Measurements from ENCODE around the gene TSHZ1. TPM values are rescaled to one million over a fixed set of nuclear protein-coding genes. Genes with fewer than 3 reads are reported as not detected.

The TSHZ1 gene
- total RNA-seq, 2 experiments from 2014 or later, result 5.9 to 9.5 TPM

- Histone ChIP-seq H3K9me3 (ENCODE audit: low read length) (no peaks in the 10 kb centered on the region), H2AFZ (ENCODE audit: low read length) (no peak overlapping the region), H3K4me2 (ENCODE audit: low read length) (no peak overlapping the region), H4K20me1 (ENCODE audit: insufficient read depth, low read length) (no peaks in the 10 kb centered on the region), H3K4me1 (ENCODE audit: insufficient read depth, low read length, poor library complexity, severe bottlenecking) (no peaks in the 10 kb centered on the region), H3K9me2 (ENCODE audit: insufficient read depth, low read length) (no peaks in the 10 kb centered on the region), H3K27ac (ENCODE audit: low read depth, low read length, poor library complexity, severe bottlenecking) (no peak overlapping the region), H3K4me3 (ENCODE audit: low read depth, low read length, poor library complexity, severe bottlenecking) (no peak overlapping the region), H3K36me3 (ENCODE audit: insufficient read depth, low read length) (no peaks in the 10 kb centered on the region), H3K79me2 (ENCODE audit: insufficient read depth, low read depth, low read length) (no peaks in the 10 kb centered on the region)
- DNase-seq (ENCODE audit: low spot score), result no peak
- TF ChIP-seq EZH2phosphoT487 (IDR thresholded peaks at IDR 0.05; ENCODE audit: borderline replicate concordance, low read depth, low read length), result no peak
- TF ChIP-seq CTCF (conservative IDR thresholded peaks at IDR 0.05; ENCODE audit: low read length), result no peak
- intact Hi-C loops (cut with micrococcal nuclease; ENCODE audit: unreplicated experiment), result no loop called here
- no TSS peak for BruUV-seq (replicated peaks)
- ChIA-PET POLR2A (no interaction called here), CTCF (ENCODE audit: unreplicated experiment) (no interaction called here)
Measured at GRCh38 chr18:75289761-75290160, 79.2 kb downstream of the TSHZ1 start.

- CTCF ChIA-PET (ENCODE audit: unreplicated experiment), result no interaction called here
- BruUV-seq (replicated peaks), result no TSS peak
- intact Hi-C loops (cut with micrococcal nuclease; ENCODE audit: unreplicated experiment), result no loop called here
Measured at GRCh38 chr18:75290737-75291358, 80.3 kb downstream of the TSHZ1 start.

More at GRCh38 chr18:75290737-75291358, 80.3 kb downstream of the TSHZ1 start:
- Histone ChIP-seq H2AFZ (ENCODE audit: low read length) (no peak overlapping the region), H3K4me2 (ENCODE audit: low read length) (no peak overlapping the region), H3K9me2 (ENCODE audit: insufficient read depth, low read length) (no peaks in the 10 kb centered on the region), H3K27ac (ENCODE audit: low read depth, low read length, poor library complexity, severe bottlenecking) (no peak overlapping the region), H4K20me1 (ENCODE audit: insufficient read depth, low read length) (no peaks in the 10 kb centered on the region), H3K79me2 (ENCODE audit: insufficient read depth, low read depth, low read length) (no peaks in the 10 kb centered on the region), H3K9me3 (ENCODE audit: low read length) (no peaks in the 10 kb centered on the region), H3K4me3 (ENCODE audit: low read depth, low read length, poor library complexity, severe bottlenecking) (no peak overlapping the region), H3K4me1 (ENCODE audit: insufficient read depth, low read length, poor library complexity, severe bottlenecking) (no peaks in the 10 kb centered on the region), H3K36me3 (ENCODE audit: insufficient read depth, low read length) (no peaks in the 10 kb centered on the region)
- no peak for TF ChIP-seq CTCF (conservative IDR thresholded peaks at IDR 0.05; ENCODE audit: low read length)
- no peak for TF ChIP-seq EZH2phosphoT487 (IDR thresholded peaks at IDR 0.05; ENCODE audit: borderline replicate concordance, low read depth, low read length)
- POLR2A ChIA-PET, result no interaction called here
- no peak for DNase-seq (ENCODE audit: low spot score)
